HUES64 (cell line): Measurements from ENCODE around the gene SCNN1A.
A peak's percentile ranks its signal among the peaks of the same experiment; 100 is the strongest.

Experiments used
- H3K27ac ChIP-seq: 2 replicates; pipeline ENCODE4 v1.7.0; 2013; ENCODE audit warnings: low read depth, low read length, inconsistent platforms
- H3K27me3 ChIP-seq: 2 replicates; pipeline ENCODE4 v1.6.1; 2013; ENCODE audit warnings: mild to moderate bottlenecking, low read length; ENCODE audit not compliant: insufficient read depth
- H3K36me3 ChIP-seq: 2 replicates; pipeline ENCODE4 v1.6.1; 2013; ENCODE audit warnings: mild to moderate bottlenecking, low read length; ENCODE audit not compliant: insufficient read depth
- H3K4me1 ChIP-seq: 2 replicates; pipeline ENCODE4 v1.6.1; 2013; ENCODE audit warnings: mild to moderate bottlenecking, low read length, moderate library complexity; ENCODE audit not compliant: insufficient read depth
- H3K4me3 ChIP-seq: 2 replicates; pipeline ENCODE4 v1.5.1; 2013; ENCODE audit warnings: mild to moderate bottlenecking, low read length, moderate library complexity
- H3K9ac ChIP-seq: 2 replicates; pipeline ENCODE4 v1.6.1; 2013; ENCODE audit warnings: mild to moderate bottlenecking, low read depth, low read length
- H3K9me3 ChIP-seq: 2 replicates; pipeline ENCODE4 v1.6.1; 2013; ENCODE audit warnings: low read depth, low read length; ENCODE audit not compliant: insufficient read depth
- WGBS: fragments of 150-250, 120-280 bp; methylation state at CpG from one replicate; pipeline ENCODE4 v1.1.7; 2013; ENCODE audit warnings: missing lambda C conversion rate; 5-methylcytosine and 5-hydroxymethylcytosine counted together

SCNN1A gene

GRCh38 chr12:6336079-6336888 is 39.1 kb downstream of the SCNN1A start:
- Histone ChIP-seq H3K4me1 (peaks cover 43% of the 10 kb centered on the region), H3K9me3 (no peaks in the 10 kb centered on the region), H3K9ac (peak overlapping the region; percentile 81), H3K27ac (peak overlapping the region; percentile 97), H3K36me3 (peaks cover 34% of the 10 kb centered on the region), H3K4me3 (peak overlapping the region; percentile 44), H3K27me3 (no peaks in the 10 kb centered on the region)
- WGBS: 1% methylated on average over 12 of the region's 12 CpGs

- H3K27ac ChIP-seq: peak overlapping the region; percentile 97
- H3K4me3 ChIP-seq: peak overlapping the region; percentile 44
- H3K9ac ChIP-seq: peak overlapping the region; percentile 81
- H3K27me3 ChIP-seq: no peaks in the 10 kb centered on the region
- H3K9me3 ChIP-seq: no peaks in the 10 kb centered on the region
- WGBS: 31% methylated on average over 8 of the region's 11 CpGs
- peaks cover 41% of the 10 kb centered on the region for H3K36me3 ChIP-seq
- peaks cover 43% of the 10 kb centered on the region for H3K4me1 ChIP-seq
These were observed 39.8 kb downstream of the SCNN1A start for GRCh38 chr12:6335451-6336078.

GRCh38 chr12:6334940-6335450 is 40.4 kb downstream of the SCNN1A start:
- 87% methylated on average over 12 of the region's 13 CpGs for WGBS
- H3K4me1 ChIP-seq: peaks cover 41% of the 10 kb centered on the region
- H3K4me3 ChIP-seq: no peak overlapping the region
- peak overlapping the region; percentile 81; the same call in 1 of the 2 replicates for H3K9ac ChIP-seq
- H3K27me3 ChIP-seq: no peaks in the 10 kb centered on the region
- peaks cover 46% of the 10 kb centered on the region for H3K36me3 ChIP-seq
- no peaks in the 10 kb centered on the region for H3K9me3 ChIP-seq
- peak overlapping the region; percentile 97 for H3K27ac ChIP-seq

GRCh38 chr12:6334359-6334758 is 41.0 kb downstream of the SCNN1A start:
- H3K36me3 ChIP-seq: peaks cover 50% of the 10 kb centered on the region
- H3K4me3 ChIP-seq: no peak overlapping the region
- H3K27me3 ChIP-seq: no peaks in the 10 kb centered on the region
- over 99% methylated on average over 5 of the region's 5 CpGs for WGBS
- H3K4me1 ChIP-seq: peaks cover 35% of the 10 kb centered on the region
- no peaks in the 10 kb centered on the region for H3K9me3 ChIP-seq
- no peak overlapping the region for H3K27ac ChIP-seq
- no peak overlapping the region for H3K9ac ChIP-seq

- Histone ChIP-seq H3K9ac (no peak overlapping the region), H3K4me1 (peaks cover 34% of the 10 kb centered on the region), H3K4me3 (no peak overlapping the region), H3K27ac (no peak overlapping the region), H3K36me3 (peaks cover 55% of the 10 kb centered on the region), H3K9me3 (no peaks in the 10 kb centered on the region), H3K27me3 (no peaks in the 10 kb centered on the region)
- WGBS: 96% methylated on average over 9 of the region's 9 CpGs
These were observed 41.8 kb downstream of the SCNN1A start for GRCh38 chr12:6333566-6333965.

- Histone ChIP-seq H3K4me3 (no peak overlapping the region), H3K27ac (no peak overlapping the region), H3K27me3 (no peaks in the 10 kb centered on the region), H3K4me1 (peaks cover 29% of the 10 kb centered on the region), H3K9me3 (no peaks in the 10 kb centered on the region), H3K36me3 (peaks cover 60% of the 10 kb centered on the region), H3K9ac (no peak overlapping the region)
- WGBS: 95% methylated on average over 9 of the region's 9 CpGs
These were observed 42.3 kb downstream of the SCNN1A start for GRCh38 chr12:6333029-6333428.

- WGBS: 97% methylated on average over 4 of the region's 4 CpGs
These were observed 42.9 kb downstream of the SCNN1A start for GRCh38 chr12:6332459-6332858.

GRCh38 chr12:6330999-6331714 is 44.2 kb downstream of the SCNN1A start:
- 97% methylated on average over 4 of the region's 4 CpGs for WGBS
- Histone ChIP-seq H3K9ac (no peak overlapping the region), H3K9me3 (no peaks in the 10 kb centered on the region), H3K27me3 (no peaks in the 10 kb centered on the region), H3K27ac (no peak overlapping the region), H3K4me3 (no peak overlapping the region), H3K36me3 (peaks cover 63% of the 10 kb centered on the region), H3K4me1 (peaks cover 15% of the 10 kb centered on the region)

More at GRCh38 chr12:6332459-6332858, 42.9 kb downstream of the SCNN1A start:
- Histone ChIP-seq H3K9me3 (no peaks in the 10 kb centered on the region), H3K4me3 (no peak overlapping the region), H3K27ac (no peak overlapping the region), H3K36me3 (peaks cover 63% of the 10 kb centered on the region), H3K4me1 (peaks cover 23% of the 10 kb centered on the region), H3K27me3 (no peaks in the 10 kb centered on the region), H3K9ac (no peak overlapping the region)

- H3K27me3 ChIP-seq: no peaks in the 10 kb centered on the region
- WGBS: 95% methylated on average over 5 of the region's 5 CpGs
- H3K9ac ChIP-seq: no peak overlapping the region
- H3K4me3 ChIP-seq: no peak overlapping the region
- H3K9me3 ChIP-seq: no peaks in the 10 kb centered on the region
- peaks cover 63% of the 10 kb centered on the region for H3K36me3 ChIP-seq
- H3K27ac ChIP-seq: no peak overlapping the region
- H3K4me1 ChIP-seq: peaks cover 9% of the 10 kb centered on the region
These were observed 45.2 kb downstream of the SCNN1A start for GRCh38 chr12:6330192-6330591.

- H3K36me3 ChIP-seq: peaks cover 62% of the 10 kb centered on the region
- peaks cover 9% of the 10 kb centered on the region for H3K4me1 ChIP-seq
- H3K27me3 ChIP-seq: no peaks in the 10 kb centered on the region
- no peak overlapping the region for H3K27ac ChIP-seq
- H3K9me3 ChIP-seq: no peaks in the 10 kb centered on the region
- 90% methylated on average over 15 of the region's 15 CpGs for WGBS
- H3K9ac ChIP-seq: no peak overlapping the region; the same call in 1 of the 2 replicates
- H3K4me3 ChIP-seq: no peak overlapping the region
These were observed 45.7 kb downstream of the SCNN1A start for GRCh38 chr12:6329703-6330064.
